Keratinocyte (primary cell): Measurements from ENCODE around the gene ACKR3.

ENCODE experiments used
- EZH2 ChIP-seq: IDR thresholded peaks from one replicate; pipeline ENCODE4 v1.6.1; 2012; ENCODE audit warnings: inconsistent platforms, mild to moderate bottlenecking, low read length, moderate library complexity
- TF ChIP-seq, protein P1 (sequence below), 3 experiments: IDR thresholded peaks in 1 of 3; conservative IDR thresholded peaks in 1 of 3; optimal IDR thresholded peaks in 1 of 3; 2 replicates in 2 of 3; 3 replicates in 1 of 3; pipeline versions ENCODE3 to v1.5.1; 2011; ENCODE audit warnings: low read length in 3 of 3, mild to moderate bottlenecking in 3 of 3, moderate library complexity in 2 of 3, control low read depth in 1 of 3, inconsistent platforms in 1 of 3; ENCODE audit not compliant: insufficient read depth in 2 of 3; ENCODE audit errors: extremely low read depth in 1 of 3

- TF ChIP-seq EZH2: no peak
- TF ChIP-seq, protein P1, sequence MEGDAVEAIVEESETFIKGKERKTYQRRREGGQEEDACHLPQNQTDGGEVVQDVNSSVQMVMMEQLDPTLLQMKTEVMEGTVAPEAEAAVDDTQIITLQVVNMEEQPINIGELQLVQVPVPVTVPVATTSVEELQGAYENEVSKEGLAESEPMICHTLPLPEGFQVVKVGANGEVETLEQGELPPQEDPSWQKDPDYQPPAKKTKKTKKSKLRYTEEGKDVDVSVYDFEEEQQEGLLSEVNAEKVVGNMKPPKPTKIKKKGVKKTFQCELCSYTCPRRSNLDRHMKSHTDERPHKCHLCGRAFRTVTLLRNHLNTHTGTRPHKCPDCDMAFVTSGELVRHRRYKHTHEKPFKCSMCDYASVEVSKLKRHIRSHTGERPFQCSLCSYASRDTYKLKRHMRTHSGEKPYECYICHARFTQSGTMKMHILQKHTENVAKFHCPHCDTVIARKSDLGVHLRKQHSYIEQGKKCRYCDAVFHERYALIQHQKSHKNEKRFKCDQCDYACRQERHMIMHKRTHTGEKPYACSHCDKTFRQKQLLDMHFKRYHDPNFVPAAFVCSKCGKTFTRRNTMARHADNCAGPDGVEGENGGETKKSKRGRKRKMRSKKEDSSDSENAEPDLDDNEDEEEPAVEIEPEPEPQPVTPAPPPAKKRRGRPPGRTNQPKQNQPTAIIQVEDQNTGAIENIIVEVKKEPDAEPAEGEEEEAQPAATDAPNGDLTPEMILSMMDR (optimal IDR thresholded peaks at IDR 0.05 in 1 of 3, IDR thresholded peaks at IDR 0.05 in 1 of 3, conservative IDR thresholded peaks at IDR 0.05 in 1 of 3; ENCODE audit: extremely low read depth in 1 of 3, insufficient read depth in 2 of 3, low read length in 3 of 3): no peak
Measured at GRCh38 chr2:236588932-236589592, 19.4 kb downstream of the ACKR3 start.
